ENCODE measurements around the gene TIAM2. TPM values are rescaled to one million over a fixed set of nuclear protein-coding genes. Genes with fewer than 3 reads are reported as not detected.
A peak's percentile ranks its signal among the peaks of the same experiment; 100 is the strongest.

TIAM2 gene
- total and polyA plus RNA-seq, 2 experiments from 2014 or later, result 5.5 to 16.9 TPM

DNA sequence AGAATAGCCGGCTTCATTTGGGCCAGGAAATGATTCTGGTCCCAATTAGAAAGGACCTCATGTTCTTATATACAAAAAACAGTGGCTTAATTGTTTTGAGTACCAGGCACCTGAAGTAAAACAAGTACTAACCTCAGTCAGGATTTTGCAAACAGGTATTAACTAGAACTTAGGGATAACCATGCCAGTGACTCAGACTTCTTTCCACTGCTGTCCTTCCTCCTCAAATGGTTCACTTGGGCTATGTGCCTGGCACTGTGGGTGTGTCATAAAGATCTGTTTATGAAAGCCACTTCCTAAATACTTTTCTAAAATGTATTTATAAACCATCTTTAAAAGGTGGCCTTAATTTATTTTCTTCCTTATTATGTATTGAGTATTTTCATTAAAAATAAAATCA is 279.4 kb downstream of the TIAM2 start:
- Histone ChIP-seq H2AFZ (no peak overlapping the region), H4K20me1 (ENCODE audit: insufficient read depth, poor library complexity, severe bottlenecking) (no peaks in the 10 kb centered on the region), H3K4me1 (ENCODE audit: insufficient read depth) (peaks cover 27% of the 10 kb centered on the region), H3K4me2 (no peak overlapping the region), H3K36me3 (replicated peaks; ENCODE audit: insufficient read depth, low read depth) (no peaks in the 10 kb centered on the region), H3K79me2 (no peaks in the 10 kb centered on the region), H3K4me3 (no peak overlapping the region), H3K9me3 (ENCODE audit: low read depth) (no peaks in the 10 kb centered on the region), H3K9me2 (replicated peaks; ENCODE audit: insufficient read depth) (no peaks in the 10 kb centered on the region), H3K27ac (peak overlapping the region; percentile 44), H3K27me3 (no peaks in the 10 kb centered on the region)
- DNase-seq (ENCODE audit: low spot score), result no peak
- WGBS (ENCODE audit: low lambda C conversion rate, missing lambda C conversion rate), result 89% methylated on average over 1 of the region's 1 CpG
- no peak for TF ChIP-seq EZH2phosphoT487 (IDR thresholded peaks at IDR 0.05; ENCODE audit: low read depth, severe bottlenecking, unreplicated experiment)
- TF ChIP-seq EZH2 (IDR thresholded peaks at IDR 0.05; ENCODE audit: borderline replicate concordance), result no peak
- TF ChIP-seq, protein P1, sequence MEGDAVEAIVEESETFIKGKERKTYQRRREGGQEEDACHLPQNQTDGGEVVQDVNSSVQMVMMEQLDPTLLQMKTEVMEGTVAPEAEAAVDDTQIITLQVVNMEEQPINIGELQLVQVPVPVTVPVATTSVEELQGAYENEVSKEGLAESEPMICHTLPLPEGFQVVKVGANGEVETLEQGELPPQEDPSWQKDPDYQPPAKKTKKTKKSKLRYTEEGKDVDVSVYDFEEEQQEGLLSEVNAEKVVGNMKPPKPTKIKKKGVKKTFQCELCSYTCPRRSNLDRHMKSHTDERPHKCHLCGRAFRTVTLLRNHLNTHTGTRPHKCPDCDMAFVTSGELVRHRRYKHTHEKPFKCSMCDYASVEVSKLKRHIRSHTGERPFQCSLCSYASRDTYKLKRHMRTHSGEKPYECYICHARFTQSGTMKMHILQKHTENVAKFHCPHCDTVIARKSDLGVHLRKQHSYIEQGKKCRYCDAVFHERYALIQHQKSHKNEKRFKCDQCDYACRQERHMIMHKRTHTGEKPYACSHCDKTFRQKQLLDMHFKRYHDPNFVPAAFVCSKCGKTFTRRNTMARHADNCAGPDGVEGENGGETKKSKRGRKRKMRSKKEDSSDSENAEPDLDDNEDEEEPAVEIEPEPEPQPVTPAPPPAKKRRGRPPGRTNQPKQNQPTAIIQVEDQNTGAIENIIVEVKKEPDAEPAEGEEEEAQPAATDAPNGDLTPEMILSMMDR (IDR thresholded peaks at IDR 0.05; ENCODE audit: poor library complexity), result no peak

DNA sequence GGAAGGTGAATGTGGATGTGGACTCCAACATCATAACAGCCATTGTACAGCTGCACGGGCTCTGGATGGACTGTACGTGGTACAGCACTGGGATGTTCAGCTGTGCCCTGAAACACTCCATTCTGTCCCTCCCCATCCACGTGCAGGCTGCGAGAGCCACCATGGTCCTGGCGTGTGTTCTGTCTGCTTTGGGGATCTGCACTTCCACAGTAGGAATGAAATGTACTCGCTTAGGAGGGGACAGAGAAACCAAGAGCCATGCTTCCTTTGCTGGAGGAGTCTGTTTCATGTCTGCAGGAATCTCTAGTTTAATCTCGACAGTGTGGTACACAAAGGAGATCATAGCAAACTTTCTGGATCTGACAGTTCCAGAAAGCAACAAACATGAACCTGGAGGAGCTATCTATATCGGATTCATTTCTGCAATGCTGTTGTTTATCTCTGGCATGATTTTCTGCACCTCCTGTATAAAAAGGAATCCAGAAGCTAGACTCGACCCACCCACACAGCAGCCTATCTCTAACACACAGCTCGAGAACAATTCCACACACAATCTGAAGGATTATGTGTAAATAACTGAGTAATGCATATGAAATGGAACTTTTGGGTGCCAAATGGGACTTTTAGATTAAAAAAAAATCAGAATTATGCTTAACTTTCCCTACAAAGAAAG is 280.8 kb downstream of the TIAM2 start:
- H3K4me2 ChIP-seq, result peak overlapping the region; percentile 2
- no peaks in the 10 kb centered on the region for H3K27me3 ChIP-seq
- no peaks in the 10 kb centered on the region for H3K36me3 ChIP-seq (replicated peaks; ENCODE audit: insufficient read depth, low read depth)
- no peak overlapping the region for H2AFZ ChIP-seq
- whole genome bisulfite sequencing (ENCODE audit: low lambda C conversion rate, missing lambda C conversion rate), result 61% methylated on average over 10 of the region's 10 CpGs
- no peak overlapping the region for H3K4me3 ChIP-seq
- no peak for DNase-seq (ENCODE audit: low spot score)
- peaks cover 27% of the 10 kb centered on the region for H3K4me1 ChIP-seq (ENCODE audit: insufficient read depth)
- no peaks in the 10 kb centered on the region for H3K9me2 ChIP-seq (replicated peaks; ENCODE audit: insufficient read depth)
- no peaks in the 10 kb centered on the region for H4K20me1 ChIP-seq (ENCODE audit: insufficient read depth, poor library complexity, severe bottlenecking)
- H3K27ac ChIP-seq, result peak overlapping the region; percentile 56
- TF ChIP-seq EZH2 (IDR thresholded peaks at IDR 0.05; ENCODE audit: borderline replicate concordance) (no peak), EZH2phosphoT487 (IDR thresholded peaks at IDR 0.05; ENCODE audit: low read depth, severe bottlenecking, unreplicated experiment) (no peak)
- TF ChIP-seq, protein P1 (IDR thresholded peaks at IDR 0.05; ENCODE audit: poor library complexity), result no peak
- no peaks in the 10 kb centered on the region for H3K79me2 ChIP-seq
- no peaks in the 10 kb centered on the region for H3K9me3 ChIP-seq (ENCODE audit: low read depth)

DNA sequence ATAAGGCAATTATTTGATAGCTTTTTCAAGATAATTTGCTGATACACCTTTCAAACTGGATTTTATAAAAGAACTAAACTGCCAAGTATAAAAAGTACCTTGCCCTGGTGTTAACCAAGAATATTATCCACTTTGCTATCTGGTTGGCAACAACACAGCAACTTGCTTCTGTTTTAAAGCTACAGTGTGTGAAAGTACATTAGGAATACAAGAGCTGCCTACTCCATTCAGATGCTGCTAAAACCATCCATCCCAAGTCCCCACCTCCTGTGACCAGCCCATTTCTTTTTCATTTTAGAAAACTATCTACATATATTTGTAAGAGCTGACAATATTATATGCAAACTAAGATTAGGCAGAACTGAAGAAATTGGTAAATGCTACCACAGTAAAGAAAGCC is 281.5 kb downstream of the TIAM2 start:
- H2AFZ ChIP-seq, result no peak overlapping the region
- no peaks in the 10 kb centered on the region for H3K79me2 ChIP-seq
- H3K4me3 ChIP-seq, result no peak overlapping the region
- DNase-seq (ENCODE audit: low spot score), result no peak
- H3K4me2 ChIP-seq, result no peak overlapping the region
- no peaks in the 10 kb centered on the region for H4K20me1 ChIP-seq (ENCODE audit: insufficient read depth, poor library complexity, severe bottlenecking)
- H3K27me3 ChIP-seq, result no peaks in the 10 kb centered on the region
- H3K9me2 ChIP-seq (replicated peaks; ENCODE audit: insufficient read depth), result no peaks in the 10 kb centered on the region
- TF ChIP-seq EZH2phosphoT487 (IDR thresholded peaks at IDR 0.05; ENCODE audit: low read depth, severe bottlenecking, unreplicated experiment) (no peak), EZH2 (IDR thresholded peaks at IDR 0.05; ENCODE audit: borderline replicate concordance) (no peak)
- TF ChIP-seq, protein P1 (IDR thresholded peaks at IDR 0.05; ENCODE audit: poor library complexity), result no peak
- no peaks in the 10 kb centered on the region for H3K36me3 ChIP-seq (replicated peaks; ENCODE audit: insufficient read depth, low read depth)
- no peaks in the 10 kb centered on the region for H3K9me3 ChIP-seq (ENCODE audit: low read depth)
- no peak overlapping the region for H3K27ac ChIP-seq
- H3K4me1 ChIP-seq (ENCODE audit: insufficient read depth), result peaks cover 27% of the 10 kb centered on the region

Measured in hepatocyte (in vitro differentiated cells).